Measurements from ENCODE around the gene BEX4.
"Not testable (repeated sequence)": the region's sequence is repeated elsewhere in the genome, so short reads cannot be mapped to it uniquely, and the experiment has no call there.

BEX4 gene, protein sequence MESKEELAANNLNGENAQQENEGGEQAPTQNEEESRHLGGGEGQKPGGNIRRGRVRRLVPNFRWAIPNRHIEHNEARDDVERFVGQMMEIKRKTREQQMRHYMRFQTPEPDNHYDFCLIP

GRCh38 chrX:103214870-103215424 lies at the start of gene BEX4:
BEX4 (plus strand) TSS chrX:103215108; CDS start chrX:103216154, 1,046 bp downstream.
- DNase-seq, result peak; percentile 69

DNA sequence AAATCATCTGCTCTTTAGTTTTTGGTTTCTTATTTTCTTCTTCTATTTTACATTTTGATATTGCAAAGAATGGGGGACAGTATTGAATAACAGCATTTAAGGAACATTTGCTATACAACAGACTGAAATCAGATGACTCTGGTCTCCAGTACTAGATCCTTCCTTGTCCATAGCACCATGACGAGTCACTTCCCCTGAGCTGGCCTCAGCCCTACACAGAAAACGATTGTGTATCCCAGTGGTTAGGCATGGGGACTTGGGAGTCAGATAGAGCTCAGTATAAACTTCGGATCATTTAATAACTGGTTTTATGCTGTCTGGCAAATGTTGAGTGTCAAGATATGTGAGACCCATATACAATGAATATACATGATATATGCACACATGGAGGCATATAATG lies 44.7 kb upstream of the BEX4 start:
- DNase-seq, result no peak

- no peak for DNase-seq
Observed at GRCh38 chrX:103171353-103171752, 43.6 kb upstream of the BEX4 start.

GRCh38 chrX:103175256-103175655 lies 39.7 kb upstream of the BEX4 start:
- not testable (repeated sequence) for DNase-seq

DNA sequence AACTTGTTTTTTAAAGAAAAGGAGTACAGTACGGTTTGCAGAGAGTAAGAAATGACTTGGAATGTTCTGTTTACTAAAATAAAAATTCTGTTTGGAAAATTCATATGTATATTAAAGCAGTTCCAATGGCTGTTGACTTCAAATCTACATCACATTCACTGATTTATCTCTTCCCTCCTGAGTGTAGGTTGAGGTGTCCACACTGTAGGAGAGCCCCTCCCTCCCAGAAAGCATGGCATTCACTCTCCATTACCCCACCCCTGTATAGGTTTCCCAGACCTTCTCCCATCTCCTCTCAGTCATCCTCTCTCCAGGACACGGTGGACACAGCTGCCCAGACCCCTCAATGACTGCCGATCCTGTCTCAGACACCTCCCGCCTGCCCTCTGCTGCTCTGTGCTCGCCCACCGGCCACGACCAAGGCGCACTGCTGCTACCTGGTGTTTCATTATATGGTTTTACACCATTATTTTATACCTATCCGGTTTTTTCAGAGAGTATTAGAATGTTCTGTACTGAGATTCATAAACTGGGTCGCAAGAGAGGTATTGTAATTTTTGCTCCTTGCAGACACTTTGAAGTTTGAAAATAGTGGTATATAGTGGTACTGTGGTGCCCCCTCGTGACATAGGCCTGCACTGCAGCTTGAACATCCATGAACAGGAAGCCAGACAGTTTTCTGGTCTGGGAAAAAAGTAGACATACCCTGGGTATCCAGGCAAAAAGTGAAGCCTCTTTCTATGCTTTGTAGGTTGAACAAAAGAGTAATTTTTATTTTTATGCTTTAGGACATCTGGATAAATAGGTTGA lies 38.8 kb upstream of the BEX4 start:
- peak; percentile 61 for DNase-seq

- DNase-seq, result no peak
Observed at GRCh38 chrX:103177556-103177955, 37.4 kb upstream of the BEX4 start.

DNA sequence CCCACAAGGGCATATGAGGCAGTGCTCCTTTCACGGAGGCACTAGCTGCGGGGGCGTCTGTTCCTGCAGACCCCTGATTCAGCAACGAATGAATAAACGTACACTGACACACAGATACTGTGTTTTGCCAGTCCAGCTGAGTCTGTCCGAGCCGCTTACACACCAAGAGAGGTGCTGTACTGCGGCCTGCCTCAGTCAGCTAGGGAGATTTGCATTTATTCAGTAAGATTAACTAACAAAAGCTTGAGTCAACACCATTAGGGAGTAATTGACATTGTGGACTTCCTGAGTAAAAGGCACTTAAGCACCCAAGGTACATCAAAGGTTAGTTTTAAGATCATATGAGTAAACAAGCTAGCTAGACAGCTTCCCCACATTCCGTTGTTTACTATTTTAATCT lies 31.0 kb upstream of the BEX4 start:
- DNase-seq, result no peak

DNA sequence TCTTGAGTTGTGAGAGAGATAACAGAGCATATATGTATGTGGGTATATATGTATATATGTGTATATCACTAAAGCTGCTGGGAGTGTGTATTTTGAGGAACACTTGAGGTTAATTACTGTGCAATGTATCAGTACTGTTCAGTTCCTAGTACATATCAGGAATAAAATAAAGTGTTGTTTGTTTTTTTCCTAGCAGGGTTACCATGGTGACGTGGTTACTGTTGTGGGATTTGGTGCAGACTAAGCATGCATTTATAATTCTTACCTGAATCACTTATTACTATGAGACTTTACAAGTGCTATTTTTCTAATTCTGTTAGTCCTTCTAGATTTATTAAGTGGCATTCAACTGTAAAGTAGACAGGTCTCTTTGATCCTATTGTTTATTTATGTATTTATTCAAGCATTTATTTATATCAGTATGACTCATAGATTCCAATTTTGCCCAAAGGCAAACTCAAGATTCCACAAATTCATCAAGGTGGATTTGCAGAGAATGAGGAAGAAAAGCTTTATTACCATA lies 26.9 kb upstream of the BEX4 start:
- DNase-seq, result no peak

GRCh38 chrX:103197721-103198306 lies 17.1 kb upstream of the BEX4 start:
- no peak for DNase-seq

DNA sequence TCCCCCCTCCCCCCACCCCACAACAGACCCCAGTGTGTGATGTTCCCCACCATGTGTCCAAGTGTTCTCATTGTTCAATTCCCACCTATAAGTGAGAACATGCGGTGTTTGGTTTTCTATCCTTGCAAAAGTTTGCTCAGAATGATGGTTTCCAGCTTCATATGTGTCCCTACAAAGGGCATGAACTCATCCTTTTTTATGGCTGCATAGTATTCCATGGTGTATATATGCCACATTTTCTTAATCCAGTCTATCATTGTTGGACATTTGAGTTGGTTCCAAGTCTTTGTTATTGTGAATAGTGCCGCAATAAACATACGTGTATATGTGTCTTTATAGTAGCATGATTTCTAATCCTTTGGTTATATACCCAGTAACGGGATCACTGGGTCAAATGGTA lies 16.2 kb upstream of the BEX4 start:
- not testable (repeated sequence) for DNase-seq

DNA sequence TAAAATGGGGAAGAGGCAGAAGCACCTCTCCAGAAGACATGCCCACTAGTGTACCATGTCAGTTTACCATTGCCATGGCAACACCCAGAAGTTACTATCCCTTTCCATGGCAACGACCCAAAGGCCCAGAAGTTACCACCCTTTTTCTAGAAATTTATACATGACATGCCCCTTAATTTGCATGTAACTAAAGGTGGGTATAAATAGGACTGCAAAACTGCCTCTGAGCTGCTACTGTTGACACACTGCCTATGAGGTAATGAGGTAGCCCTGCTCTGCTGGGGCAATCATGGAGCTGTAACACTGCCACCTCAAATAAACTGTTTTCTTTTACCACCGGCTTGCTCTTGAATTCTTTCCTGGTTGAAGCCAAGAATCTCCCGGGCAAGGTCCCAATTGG lies 13.9 kb upstream of the BEX4 start:
- no peak for DNase-seq

DNA sequence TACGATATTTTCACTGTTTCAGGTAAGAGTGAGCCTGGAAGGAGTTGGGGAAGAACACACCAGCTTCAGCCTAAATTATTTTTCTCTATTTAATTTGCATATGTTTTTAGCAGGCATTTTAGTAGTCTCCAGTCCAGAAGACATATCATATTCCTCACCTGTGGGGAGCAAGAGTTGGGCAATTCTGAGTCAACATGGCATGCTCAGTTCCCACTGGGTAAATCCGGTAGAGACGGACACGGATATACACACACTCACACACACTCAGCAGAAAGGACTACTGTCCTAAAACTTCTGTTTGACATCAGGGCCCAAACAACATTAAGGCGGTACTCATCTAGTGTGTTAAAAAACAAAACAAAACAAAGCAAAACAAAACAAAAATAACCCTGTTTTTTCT lies 4.9 kb upstream of the BEX4 start:
- no peak for DNase-seq

GRCh38 chrX:103211012-103211715 lies 3.7 kb upstream of the BEX4 start:
- DNase-seq, result peak; percentile 25

GRCh38 chrX:103212749-103213457 lies 2.0 kb upstream of the BEX4 start:
- DNase-seq, result no peak

GRCh38 chrX:103215425-103215991 lies 600 bp downstream of the BEX4 start:
- no peak for DNase-seq

DNA sequence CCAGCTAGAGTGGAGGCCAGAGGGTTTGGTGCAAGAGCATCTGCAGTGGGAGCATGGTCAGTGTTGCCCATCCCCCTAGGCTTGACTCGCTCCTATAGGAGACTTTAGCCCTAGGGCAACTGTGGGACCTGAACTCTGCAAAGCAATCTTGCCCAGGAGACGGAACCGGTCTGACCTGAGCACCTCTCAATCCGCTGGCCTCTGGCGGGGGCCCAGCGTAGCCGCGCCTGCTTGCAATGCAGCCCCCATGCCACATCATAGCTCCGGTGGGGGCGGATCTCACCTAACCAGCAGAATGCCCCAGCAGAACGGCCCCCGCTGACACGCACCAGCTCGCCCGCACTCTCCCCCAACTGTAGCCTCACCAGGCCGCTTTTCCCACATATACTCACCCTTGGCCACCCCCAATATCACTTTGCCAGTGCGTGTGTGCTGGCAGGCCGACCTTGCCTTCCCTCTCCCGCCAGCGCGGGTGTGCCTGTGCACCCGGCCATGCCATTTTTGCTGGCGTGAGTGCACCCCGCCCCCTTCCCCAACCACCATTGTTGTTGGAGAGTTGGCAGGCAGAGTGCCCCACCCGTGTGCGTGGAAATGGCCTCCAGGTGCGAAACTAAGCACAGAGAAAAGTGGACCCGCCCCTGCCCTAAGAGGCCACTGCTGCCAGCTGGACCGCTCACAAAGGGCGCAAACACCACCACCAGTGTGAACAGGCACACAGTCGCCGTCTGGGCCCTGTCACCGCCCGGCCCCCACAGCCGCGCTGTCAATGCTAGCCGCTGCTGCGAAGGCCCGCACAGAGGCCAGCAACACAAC lies 5.8 kb downstream of the BEX4 start:
- DNase-seq, result no peak

DNA sequence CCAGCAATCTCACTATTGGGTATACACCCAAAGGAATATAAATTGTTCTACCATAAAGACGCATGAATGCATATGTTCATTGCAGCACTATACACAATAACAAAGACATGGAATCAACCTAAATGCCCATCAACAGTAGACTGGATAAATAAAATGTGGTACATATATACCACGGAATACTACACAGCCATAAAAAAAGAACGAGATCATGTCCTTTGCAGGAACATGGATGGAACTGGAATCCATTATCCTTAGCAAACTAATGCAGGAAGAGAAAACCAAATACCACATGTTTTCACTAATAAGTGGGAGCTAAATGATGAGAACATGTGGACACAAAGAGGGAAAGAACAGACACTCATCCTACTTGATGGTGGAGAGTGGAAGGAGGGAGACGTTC lies 11.0 kb downstream of the BEX4 start:
- DNase-seq, result not testable (repeated sequence)

DNA sequence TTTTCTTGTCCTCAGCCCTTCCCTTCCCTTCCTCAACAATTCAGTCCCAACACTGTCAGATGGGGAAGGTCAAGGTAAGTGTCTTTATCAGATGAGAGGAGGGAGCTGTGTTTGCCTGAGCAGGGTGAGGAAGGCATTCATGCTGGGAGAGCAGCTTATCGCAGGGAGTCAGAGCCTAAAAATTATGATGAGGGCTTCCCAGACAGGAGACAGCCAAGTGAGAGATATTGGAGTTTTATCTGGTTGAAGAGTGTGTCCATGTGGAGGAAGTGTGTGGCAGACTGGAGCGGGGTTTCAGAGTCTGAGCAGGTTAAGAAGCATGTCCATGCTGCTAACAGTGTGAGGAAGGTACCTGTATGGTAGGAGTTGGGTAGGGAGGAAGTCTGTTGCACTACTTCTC lies 18.4 kb downstream of the BEX4 start:
- no peak for DNase-seq

GRCh38 chrX:103234869-103235268 lies 20.0 kb downstream of the BEX4 start:
- DNase-seq, result no peak

GRCh38 chrX:103235608-103236007 lies 20.7 kb downstream of the BEX4 start:
- DNase-seq, result not testable (repeated sequence)

GRCh38 chrX:103236296-103236695 lies 21.4 kb downstream of the BEX4 start:
- DNase-seq, result no peak

All from activated CD4-positive, alpha-beta T cell treated with anti-CD3 and anti-CD28 coated beads, Interleukin-2, amount 50 U/mL, for 16 hours (primary cell).